Measurements from ENCODE around the gene SEPTIN3. TPM values are rescaled to one million over a fixed set of nuclear protein-coding genes. Genes with fewer than 3 reads are reported as not detected.
A peak's percentile ranks its signal among the peaks of the same experiment; 100 is the strongest.

SEPTIN3 gene
- polyA plus RNA-seq, 12 donors: 0.60 to 4.3 (median 1.2) TPM; not detected in 1

DNA sequence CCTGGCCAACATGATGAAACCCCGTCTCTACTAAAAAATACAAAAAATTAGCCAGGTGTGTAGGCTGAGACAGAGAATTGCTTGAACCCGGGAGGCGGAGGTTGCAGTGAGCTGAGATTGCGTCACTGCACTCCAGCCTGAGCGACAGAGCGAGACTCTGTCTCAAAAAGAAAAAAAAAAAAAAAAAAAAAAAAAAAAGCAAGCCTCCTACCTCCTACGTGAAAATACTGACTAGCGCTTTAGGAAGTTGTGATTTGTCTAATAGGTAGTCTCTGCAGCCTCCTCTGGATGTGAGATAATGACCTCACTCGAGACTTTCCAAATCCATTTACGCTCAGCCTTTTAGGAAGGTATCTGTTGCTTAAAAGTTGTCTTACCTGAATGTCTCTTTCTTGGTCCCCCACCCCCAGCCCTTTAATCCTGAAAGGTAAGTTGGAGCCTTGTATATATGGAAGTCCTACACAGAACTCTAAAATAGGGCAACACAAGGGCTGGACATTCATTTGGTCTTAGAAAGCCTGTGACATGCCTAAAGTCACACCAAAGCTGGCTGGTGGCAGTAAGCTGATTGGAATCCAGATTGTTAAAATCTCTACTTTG, 5.5 kb downstream of the SEPTIN3 start:
- DNase-seq: no peak

DNA sequence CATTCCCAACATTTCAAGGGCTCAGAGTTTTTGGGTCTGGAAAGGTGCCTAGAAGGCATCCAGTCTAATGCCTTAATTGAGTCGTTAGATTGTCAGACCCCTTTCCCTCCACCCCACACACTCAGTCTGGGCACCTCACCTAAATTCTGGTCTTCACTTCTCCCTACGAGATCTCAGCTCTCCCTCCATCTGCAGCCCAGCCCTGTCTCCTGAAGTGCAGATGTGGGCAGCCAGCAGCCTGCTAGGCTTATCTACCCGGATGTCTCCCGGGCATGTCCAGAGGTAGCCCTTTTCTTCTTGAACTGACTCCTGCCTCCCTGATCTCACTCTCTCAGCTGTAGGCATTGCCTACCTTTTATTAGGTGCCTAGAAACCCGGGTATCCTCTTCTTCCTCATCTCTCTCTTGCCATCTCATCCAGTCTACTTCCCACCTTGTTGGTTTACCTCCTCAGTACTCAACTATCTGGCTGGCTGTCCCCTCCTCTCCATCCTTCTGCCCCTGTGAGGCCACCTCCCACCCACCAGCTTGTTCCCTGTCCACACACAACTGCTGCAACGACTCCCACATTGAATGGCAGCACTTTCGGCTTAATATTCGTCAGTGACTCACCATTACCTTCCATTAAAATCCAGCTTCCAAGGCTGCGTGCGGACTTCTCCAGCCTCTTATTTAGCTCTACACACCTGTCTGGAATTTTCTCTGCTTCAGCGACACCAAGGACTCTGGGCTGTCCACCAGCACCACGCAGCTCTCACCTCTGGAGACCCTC, 6.2 kb downstream of the SEPTIN3 start:
- no peak for DNase-seq

DNA sequence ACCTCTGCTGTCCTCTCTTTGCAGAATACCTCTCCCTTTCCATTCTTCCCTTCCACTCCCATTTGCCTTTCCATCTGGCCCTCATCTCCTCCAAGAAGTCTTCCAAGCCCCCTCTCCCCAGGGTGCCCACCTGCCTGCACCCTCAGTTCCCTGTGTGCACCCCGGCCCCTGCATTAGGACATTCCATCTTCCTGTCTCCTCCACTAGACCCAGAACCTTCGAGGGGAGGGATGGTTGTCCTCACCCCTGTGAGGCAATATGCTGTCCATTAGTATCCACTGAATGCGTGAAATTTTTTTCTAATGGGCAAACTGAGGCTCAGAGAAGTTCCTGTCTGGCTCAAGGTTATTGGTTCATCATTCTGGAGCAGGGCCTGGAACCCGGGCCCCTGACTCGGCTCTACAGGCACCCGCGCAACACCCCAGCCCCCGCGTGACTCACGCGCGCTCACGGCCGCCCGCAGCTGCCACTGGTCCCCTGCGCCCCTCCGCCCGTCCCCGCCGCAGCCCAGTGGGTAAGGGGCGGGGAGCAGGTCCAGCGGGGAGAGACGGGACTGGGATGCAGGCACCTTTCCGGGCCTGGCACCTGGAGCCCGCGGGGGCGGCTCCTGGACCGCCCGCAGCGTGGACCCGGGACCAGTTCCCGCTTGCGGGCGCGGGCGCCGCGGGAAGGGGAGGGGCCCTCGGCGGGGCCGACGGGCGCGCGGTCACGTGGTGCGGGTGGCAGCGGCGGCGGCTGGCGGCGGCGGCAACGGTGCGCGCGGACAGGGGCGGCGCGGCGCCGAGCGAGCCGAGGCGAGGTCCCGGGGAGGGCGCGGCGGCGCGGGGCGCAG, 7.0 kb downstream of the SEPTIN3 start:
- DNase-seq: no peak

DNA sequence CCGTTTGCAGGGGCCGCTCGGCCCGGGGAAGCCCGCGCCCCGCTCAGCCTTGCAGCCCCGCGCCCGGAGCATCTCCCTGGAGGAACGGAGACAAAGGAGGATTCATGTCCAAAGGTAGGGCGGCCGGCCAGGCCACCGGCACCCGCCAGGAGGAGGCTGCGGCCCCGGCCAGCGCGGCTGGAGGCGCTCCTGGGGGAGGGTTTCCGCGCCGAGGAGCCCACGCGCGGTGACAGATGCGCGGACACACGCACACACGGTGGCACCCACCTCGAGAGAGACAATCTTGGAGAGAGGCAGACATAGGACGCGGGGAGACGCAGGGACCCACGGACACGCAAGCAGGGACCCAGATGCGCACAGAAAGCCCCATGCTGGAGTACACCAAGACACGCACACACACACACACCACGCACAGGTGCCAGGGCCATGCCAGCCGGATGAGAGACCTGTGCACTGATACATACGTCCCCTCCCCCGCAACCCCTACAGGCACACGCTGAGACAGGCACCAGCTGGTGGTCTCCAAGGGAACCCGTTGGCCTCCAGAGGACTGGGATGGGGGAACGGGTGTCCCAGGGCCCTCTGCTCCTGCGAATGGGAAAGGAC, 7.8 kb downstream of the SEPTIN3 start:
- no peak for DNase-seq

DNA sequence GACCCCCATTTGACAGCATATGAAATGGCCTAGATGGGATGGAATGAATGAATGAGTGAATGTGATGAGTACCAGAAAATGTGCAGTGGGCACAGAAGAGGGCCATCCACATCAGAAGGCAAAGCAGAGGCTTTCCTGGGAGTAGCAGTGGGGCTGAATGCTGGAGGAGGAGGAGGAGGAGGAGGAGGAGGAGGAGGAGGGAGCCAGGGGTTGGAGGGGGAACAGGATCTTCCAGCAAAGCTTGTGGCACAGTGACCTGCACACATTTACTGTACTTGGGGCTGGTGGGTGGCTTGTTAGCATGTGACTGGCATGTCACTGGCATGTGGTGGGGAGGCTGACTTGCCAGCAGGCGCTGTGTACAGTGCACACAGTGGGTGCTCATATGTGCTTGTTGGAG, 9.5 kb downstream of the SEPTIN3 start:
- no peak for DNase-seq

DNA sequence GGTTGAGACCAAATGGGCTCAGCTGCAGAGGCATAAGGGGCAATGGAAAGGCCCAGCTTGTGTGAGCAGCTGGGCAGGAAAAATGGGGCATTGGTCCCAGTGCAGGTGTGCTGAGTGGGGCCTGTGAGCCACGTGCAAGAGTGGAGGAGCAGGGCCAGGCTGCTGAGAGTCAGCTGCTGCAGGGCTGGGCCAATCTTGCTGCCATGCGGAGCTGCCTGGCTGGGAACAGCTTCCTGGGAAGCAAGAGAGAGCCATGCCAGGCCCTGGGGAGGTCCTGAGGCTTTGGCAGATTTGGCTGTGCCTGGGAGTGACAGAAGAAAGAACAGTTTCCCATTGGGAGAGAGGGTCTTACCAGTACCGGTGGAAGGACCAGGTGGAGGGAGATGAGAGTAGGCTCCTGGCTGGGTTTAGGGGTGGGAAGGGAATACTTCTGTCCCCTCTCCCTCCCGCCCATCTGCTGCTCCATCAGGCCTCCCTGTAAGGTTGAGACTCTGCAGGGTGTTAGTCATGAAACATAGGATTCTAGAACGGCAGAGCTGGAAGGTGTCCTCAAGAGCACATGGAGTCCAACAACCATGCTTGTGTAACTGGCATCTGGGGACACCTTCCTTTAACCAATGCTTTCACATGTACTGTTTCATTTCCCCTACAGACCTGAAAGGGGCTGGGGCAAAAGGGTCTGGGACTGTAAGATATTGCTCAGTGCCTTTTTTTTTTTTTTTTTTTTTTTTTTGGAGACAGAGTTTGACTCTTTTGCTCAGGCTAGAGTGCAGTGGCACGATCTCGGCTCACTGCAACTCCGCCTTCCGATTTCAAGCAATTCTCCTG, 10.4 kb downstream of the SEPTIN3 start:
- no peak for DNase-seq

DNA sequence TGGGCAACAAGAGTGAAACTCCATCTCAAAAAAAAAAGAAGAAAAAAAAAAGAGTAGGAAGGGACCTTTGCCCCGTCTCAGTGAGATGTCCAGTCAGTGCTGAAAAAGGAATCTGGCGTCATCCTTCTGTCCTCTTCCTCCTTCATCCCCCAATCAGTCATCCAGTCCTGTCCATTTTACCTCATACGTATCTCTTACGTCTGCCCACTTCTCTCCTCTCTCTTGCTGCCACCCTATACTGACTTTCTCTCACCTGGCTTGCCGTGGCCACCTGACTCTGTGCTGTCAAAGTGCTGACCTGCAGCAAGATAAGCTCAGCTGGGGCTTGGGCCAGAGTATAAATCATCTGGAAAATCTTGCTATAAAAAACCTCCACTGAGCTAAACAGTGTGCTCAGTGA, 13.6 kb downstream of the SEPTIN3 start:
- no peak for DNase-seq

DNA sequence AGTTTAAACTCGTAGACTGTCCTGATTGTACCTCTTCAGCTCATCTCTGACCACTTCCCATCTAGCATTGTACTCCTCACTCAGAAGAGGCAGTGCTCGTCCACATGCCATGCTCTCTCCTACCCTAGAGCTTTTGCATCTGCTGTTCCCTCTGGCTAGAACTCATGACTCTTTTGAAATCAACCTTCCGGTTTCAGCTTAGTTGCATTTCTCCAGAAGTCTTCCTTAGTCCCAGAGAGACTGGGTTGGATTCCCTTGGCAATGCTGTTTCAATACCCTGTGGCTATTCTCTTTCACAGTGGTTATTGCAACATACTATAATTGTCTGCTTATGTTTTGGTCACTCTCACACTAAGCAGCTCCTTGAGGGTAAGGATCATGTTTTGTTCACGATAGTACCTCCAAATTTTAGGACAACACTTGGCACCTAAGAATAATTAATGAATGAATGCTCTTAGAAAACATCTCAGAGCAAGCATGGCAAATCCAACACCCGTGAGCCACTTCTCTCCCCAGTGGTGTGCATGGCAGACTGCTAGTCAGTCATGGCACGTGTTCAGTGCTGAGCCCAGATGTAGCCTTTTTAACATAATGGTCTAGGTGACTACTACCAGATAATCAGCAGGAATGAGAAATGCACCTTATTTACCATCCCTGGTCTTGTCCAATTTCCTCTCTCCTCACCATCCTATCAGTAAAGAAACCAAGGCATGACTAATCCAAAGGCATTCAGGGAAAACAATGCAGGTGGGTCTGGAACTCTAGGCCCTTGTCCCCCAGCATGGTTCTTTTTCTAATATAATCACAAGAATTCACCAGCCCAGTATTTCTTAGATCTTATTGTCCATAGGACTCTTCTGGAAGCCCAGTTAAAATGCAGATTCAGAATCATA, 14.5 kb downstream of the SEPTIN3 start:
- DNase-seq: no peak

DNA sequence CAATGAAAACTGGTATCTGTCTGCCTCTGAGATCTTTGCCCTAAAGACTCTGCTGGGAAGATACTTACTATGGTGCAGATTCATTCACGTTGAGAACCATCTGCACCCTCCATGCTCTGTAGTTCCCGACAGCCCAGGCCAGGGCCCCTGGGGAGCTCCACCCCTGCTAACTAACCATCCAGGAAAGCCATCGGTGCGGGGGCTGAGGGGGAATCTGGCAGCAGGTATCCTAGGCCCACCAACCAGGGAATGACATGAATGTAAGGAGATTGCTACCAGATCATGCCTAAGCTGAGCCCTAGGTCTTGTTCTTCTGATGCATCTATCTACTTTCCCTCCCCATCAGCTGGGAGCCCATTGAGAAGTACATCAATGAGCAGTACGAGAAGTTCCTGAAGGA, 18.0 kb downstream of the SEPTIN3 start:
- DNase-seq: no peak

DNA sequence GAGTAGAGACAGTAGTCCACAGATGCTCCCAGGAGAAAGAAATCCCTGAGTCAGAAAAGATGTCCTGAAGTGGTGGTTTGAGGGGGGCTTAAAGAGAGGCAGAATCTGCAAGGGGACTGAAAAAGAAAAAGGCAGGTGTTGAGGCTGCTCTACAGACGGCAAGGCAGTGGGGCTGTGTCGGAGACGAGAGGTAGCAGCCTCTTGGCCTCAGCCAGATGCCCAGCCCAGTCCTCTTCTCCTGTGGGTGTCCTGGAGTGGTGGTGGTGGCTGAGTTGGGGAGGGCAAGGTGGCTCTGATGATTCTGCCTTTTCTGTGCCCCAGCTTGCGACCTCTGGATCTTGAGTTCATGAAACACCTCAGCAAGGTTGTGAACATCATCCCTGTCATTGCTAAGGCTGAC, 20.0 kb downstream of the SEPTIN3 start:
- no peak for DNase-seq

DNA sequence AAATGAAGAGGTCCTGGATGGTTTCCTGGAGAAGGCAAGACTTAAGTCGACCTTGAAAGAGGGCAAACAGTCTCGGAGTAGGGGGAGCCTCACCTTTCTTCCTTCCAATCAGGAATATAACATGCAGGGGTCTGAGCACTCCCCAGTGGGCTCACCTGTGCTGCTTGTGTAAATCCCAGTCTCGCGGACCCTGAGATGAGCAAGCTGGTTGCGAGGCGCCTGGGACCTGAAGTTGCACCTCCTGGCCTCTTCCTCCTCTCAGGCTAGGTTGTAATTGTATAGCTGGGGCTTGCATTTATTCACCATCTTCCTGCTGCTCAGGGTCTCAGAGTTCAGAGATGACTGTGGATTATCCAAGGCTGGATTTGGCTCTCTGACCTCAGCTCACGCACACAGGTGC, 21.9 kb downstream of the SEPTIN3 start:
- no peak for DNase-seq

DNA sequence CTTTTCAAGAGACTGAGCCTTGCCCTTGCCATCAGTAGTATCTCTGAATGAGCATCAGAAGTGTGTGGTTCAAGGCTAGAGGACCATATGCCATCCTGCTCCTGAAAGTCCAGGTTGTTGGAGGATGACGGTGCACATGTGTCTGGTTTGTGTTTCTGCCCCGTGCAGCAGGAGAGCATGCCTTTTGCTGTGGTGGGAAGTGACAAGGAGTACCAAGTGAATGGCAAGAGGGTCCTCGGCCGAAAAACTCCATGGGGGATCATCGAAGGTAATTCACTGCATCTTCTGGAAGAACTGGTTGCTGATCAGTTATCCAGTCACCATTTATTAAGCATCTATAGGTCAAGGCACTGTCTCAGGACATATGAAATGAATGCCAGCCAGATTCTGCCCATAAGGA, 23.3 kb downstream of the SEPTIN3 start:
- no peak for DNase-seq

DNA sequence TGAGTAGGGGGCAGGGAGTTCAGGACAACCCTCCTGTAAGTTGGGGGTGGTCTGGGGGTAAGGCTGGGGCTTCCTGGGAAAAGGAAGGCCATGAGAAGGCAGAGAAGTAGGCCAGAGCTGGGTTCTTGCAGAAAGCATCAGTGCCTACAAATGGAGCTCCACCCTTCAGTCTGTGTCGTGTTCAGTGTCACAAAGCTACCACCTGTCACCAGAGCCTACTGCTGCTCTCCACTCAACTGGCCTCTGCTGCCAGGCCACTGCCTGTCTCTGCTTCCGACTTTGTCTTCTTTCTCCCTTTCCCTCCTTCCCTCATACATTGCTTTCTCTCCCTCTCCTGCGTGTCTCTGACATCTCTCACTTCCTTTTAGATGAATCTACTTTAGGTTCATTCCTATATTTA, 26.0 kb downstream of the SEPTIN3 start:
- no peak for DNase-seq

DNA sequence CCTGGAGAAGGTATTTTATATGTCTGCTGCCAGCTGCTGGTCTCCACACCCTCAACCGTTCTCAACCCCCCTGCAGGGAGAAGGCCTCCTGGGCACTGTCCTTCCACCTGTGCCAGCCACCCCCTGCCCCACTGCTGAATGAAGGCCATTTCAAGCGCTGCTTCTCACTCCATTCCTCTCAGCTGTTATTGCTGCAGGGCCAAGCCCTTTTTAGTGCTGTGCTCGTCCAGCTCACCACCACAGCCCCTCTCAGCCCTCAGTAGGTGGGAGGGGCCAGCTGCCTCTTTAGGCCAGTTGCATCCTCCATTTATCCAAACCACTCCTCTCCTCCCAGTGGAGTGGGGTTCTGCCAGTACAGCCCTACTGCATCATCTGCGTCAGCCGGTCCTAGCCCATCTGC, 27.6 kb downstream of the SEPTIN3 start:
- DNase-seq: no peak

DNA sequence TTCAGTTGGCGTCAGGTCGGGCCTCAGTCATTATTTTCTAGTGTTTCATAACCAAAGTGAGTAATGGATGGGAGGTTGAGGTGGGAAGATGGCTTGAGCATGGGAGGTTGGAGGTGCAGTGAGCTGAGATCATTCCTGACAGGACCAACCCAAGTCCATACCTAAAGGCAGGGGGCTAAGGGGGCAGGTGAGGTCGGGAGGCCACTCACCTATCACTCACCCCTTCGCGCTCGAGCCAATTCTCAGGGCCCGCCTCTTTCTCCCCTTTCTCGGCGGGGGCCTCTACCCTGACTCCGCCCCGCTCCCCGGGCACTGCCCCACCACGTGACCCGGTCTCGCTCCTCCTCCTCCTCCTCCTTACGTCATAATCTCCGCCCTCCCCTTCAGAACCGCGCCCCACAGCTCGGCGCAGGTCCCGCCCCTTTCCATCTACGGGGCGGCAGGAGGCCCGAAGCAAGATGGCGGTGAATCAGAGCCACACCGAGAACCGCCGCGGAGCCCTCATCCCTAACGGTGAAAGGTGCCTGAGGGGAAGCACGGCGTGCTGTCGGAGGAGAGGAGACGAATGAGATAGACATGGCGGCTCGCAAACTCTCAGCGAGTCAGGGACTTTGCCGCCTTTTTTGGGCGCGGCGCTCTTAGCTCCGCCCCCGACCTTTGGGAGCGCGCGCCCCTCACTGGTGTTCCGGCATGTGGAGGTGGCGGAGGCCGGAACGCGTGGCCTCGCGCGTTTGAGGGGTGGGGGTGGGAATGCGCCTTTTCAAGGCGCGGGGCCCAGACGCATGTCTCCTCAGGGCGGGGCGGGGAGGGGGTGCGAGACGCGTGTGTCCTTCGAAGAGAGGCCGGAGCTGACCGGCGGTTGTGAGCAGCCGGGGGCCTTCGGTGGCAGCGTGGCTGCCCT, 29.4 kb downstream of the SEPTIN3 start, which contains the start of gene WBP2NL:
Gene WBP2NL, plus strand, starts transcription at position 428 of the 901 bp plus-strand sequence. Its CDS starts 31 bp downstream, at position 459.
- DNase-seq: peak; percentile 64

DNA sequence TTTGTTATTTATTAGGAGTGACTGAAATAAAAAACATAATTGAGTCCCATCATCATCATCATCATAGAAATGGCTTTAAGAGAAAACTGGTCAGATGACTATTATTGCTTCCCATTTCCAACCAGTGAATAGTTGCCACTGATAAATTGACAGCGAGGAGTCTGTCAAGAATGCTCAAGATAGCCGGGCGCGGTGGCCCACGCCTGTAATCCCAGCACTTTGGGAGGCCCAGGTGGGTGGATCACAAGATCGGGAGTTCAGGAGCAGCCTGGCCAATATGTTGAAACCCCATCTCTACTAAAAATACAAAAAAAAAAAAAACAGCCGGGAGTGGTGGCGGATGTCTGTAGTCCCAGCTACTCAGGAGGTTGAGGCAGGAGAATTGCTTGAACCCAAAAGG, 31.2 kb downstream of the SEPTIN3 start:
- no peak for DNase-seq

DNA sequence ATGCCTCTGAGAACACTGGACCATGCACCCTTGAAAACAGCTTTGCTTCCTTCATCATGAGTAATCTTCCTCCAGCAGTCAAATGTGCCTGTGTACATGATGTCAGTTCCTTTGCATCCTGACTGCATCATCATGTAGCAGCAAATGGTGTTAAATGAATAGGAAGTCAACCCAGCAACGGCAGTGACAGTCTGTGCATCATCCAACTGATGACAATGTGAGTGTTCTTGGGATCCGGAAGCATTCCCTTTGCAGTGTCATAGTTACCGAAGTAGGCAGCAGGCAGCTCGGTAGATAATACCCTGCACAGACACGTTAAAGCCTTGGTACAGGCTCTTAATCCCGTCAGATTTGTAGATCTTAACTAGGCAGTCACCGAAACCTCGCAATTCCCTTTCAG, 31.9 kb downstream of the SEPTIN3 start:
- DNase-seq: no peak

DNA sequence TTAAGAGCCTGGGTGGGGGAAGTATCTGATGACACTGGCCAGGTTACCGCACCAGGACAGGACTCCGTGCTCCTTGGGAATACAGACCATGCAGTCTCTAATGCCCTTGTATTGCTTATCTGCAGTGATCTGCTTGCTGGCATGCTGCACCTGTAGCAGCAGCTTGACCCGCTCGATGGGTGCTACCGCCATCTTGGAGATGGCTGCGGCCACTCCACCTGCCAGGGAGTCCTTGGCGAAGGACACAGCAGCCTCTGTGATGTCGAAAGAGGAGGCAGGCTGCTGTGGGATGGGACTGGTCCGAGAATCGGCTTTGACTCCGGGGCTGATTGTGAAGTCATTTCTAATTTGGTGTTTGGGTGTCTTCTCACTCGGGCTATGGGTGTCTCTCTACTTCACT, 32.5 kb downstream of the SEPTIN3 start:
- no peak for DNase-seq

DNA sequence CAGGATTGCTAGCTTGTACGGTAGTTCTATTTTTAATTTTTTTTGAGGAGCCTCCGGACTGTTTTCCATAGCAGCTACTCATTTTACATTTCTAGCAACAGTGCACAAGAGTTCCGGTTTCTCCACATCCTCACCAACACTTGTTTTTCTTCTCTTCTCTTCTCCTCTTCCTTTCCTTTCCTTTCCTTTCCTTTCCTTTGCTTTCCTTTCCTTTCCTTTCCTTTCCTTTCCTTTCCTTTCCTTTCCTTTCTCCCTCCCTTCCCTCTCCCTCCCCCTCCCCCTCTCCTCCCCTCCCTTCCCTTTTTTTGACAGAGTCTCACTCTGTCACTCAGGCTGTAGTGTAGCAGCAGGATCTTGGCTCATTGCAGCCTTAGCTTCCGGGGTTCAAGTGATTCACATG, 38.7 kb downstream of the SEPTIN3 start:
- DNase-seq: no peak
